ENCODE results near the gene DIAPH2. TPM values are rescaled to one million over a fixed set of nuclear protein-coding genes. Genes with fewer than 3 reads are reported as not detected.

Gene DIAPH2
- total RNA-seq, 1 donor from 2014 or later = 20.5 TPM

GRCh38 chrX:97397371-97397770 is 712.7 kb downstream of the DIAPH2 start:
- DNase-seq = no peak
- Mint-ChIP-seq H3K4me1 (peaks cover 2% of the 10 kb centered on the region), H3K9me3 (no peaks in the 10 kb centered on the region), H3K36me3 (ENCODE audit: low read depth) (no peaks in the 10 kb centered on the region), H3K4me3 (no peak overlapping the region), H3K27me3 (no peaks in the 10 kb centered on the region), H3K27ac (no peak overlapping the region)
- ChIA-PET POLR2A (no interaction called here), CTCF (no interaction called here)
- no peak for TF ChIP-seq CTCF (IDR thresholded peaks at IDR 0.05)
- intact Hi-C loops (cut with micrococcal nuclease) = no loop called here
- no peak for ATAC-seq (ENCODE audit: low read depth)

- TF ChIP-seq CTCF (IDR thresholded peaks at IDR 0.05) = no peak
- Mint-ChIP-seq H3K4me1 (peaks cover 2% of the 10 kb centered on the region), H3K27ac (no peak overlapping the region), H3K27me3 (no peaks in the 10 kb centered on the region), H3K9me3 (no peaks in the 10 kb centered on the region), H3K4me3 (no peak overlapping the region), H3K36me3 (ENCODE audit: low read depth) (no peaks in the 10 kb centered on the region)
- POLR2A ChIA-PET = no interaction called here
- ATAC-seq (ENCODE audit: low read depth) = no peak
- intact Hi-C loops (cut with micrococcal nuclease) = no loop called here
- DNase-seq = no peak
- CTCF ChIA-PET = no interaction called here
These were observed 713.4 kb downstream of the DIAPH2 start for GRCh38 chrX:97398030-97398551.

- intact Hi-C loops (cut with micrococcal nuclease) = no loop called here
These were observed 714.8 kb downstream of the DIAPH2 start for GRCh38 chrX:97399400-97399799.

GRCh38 chrX:97400492-97400891 is 715.9 kb downstream of the DIAPH2 start:
- CTCF ChIA-PET = no interaction called here
- H3K36me3 Mint-ChIP-seq (ENCODE audit: low read depth) = no peaks in the 10 kb centered on the region
- no peaks in the 10 kb centered on the region for H3K27me3 Mint-ChIP-seq
- H3K4me3 Mint-ChIP-seq = no peak overlapping the region
- peaks cover 2% of the 10 kb centered on the region for H3K4me1 Mint-ChIP-seq
- intact Hi-C loops (cut with micrococcal nuclease) = no loop called here
- ATAC-seq (ENCODE audit: low read depth) (no peak), DNase-seq (no peak)
- POLR2A ChIA-PET = no interaction called here
- no peak for TF ChIP-seq CTCF (IDR thresholded peaks at IDR 0.05)
- H3K27ac Mint-ChIP-seq = no peak overlapping the region
- H3K9me3 Mint-ChIP-seq = no peaks in the 10 kb centered on the region

More at GRCh38 chrX:97399400-97399799, 714.8 kb downstream of the DIAPH2 start:
- ChIA-PET POLR2A (no interaction called here), CTCF (no interaction called here)
- no peaks in the 10 kb centered on the region for H3K9me3 Mint-ChIP-seq
- H3K4me3 Mint-ChIP-seq = no peak overlapping the region
- ATAC-seq (ENCODE audit: low read depth) (no peak), DNase-seq (no peak)
- TF ChIP-seq CTCF (IDR thresholded peaks at IDR 0.05) = no peak
- no peaks in the 10 kb centered on the region for H3K36me3 Mint-ChIP-seq (ENCODE audit: low read depth)
- no peak overlapping the region for H3K27ac Mint-ChIP-seq
- no peaks in the 10 kb centered on the region for H3K27me3 Mint-ChIP-seq
- peaks cover 2% of the 10 kb centered on the region for H3K4me1 Mint-ChIP-seq

- ATAC-seq (ENCODE audit: low read depth) = no peak
- no peak overlapping the region for H3K27ac Mint-ChIP-seq
- intact Hi-C loops (cut with micrococcal nuclease) = no loop called here
- H3K4me3 Mint-ChIP-seq = no peak overlapping the region
- H3K27me3 Mint-ChIP-seq = no peaks in the 10 kb centered on the region
- H3K4me1 Mint-ChIP-seq = peaks cover 2% of the 10 kb centered on the region
- ChIA-PET CTCF (no interaction called here), POLR2A (no interaction called here)
- DNase-seq = no peak
- TF ChIP-seq CTCF (IDR thresholded peaks at IDR 0.05) = no peak
- H3K36me3 Mint-ChIP-seq (ENCODE audit: low read depth) = no peaks in the 10 kb centered on the region
- no peaks in the 10 kb centered on the region for H3K9me3 Mint-ChIP-seq
These were observed 716.5 kb downstream of the DIAPH2 start for GRCh38 chrX:97401154-97401553.

All from activated B cell treated with CpG ODN at 0.5 μM for 24 hours (primary cell).